H1 (cell line): ENCODE data around the gene SLC13A5.

Experiments
- HDAC6 ChIP-seq: IDR thresholded peaks from one replicate; pipeline ENCODE4 v1.7.1; 2012; ENCODE audit warnings: low read depth, mild to moderate bottlenecking, inconsistent platforms, low read length, moderate library complexity
- JUN ChIP-seq: IDR thresholded peaks from 2 replicates; pipeline ENCODE4 v1.6.1; 2011; ENCODE audit warnings: low read depth, mild to moderate bottlenecking, improper control_type of control experiment, low read length
- RNF2 ChIP-seq: fragments of 200-900, 300-1000 bp; sonication (generic); IDR thresholded peaks from 2 replicates; pipeline ENCODE4 v1.7.1; 2016; ENCODE audit warnings: borderline replicate concordance, low read depth, mild to moderate bottlenecking, antibody characterized with exemption, low read length; ENCODE audit not compliant: poor library complexity, severe bottlenecking; ENCODE audit errors: missing control alignments
- SIRT6 ChIP-seq: IDR thresholded peaks from one replicate; pipeline ENCODE4 v1.7.1; 2012; ENCODE audit warnings: low read length, inconsistent platforms
- TF ChIP-seq, protein P1 (sequence below), 3 experiments: IDR thresholded peaks; 1 replicate in 2 of 3; 2 replicates in 1 of 3; pipeline versions ENCODE4 v1.5.1 to v1.6.1; 2011; ENCODE audit warnings: low read length in 3 of 3, mild to moderate bottlenecking in 3 of 3, inconsistent platforms in 2 of 3, low read depth in 1 of 3, moderate library complexity in 1 of 3; ENCODE audit not compliant: insufficient read depth in 1 of 3; ENCODE audit errors: control extremely low read depth in 1 of 3
- TF ChIP-seq, protein P2 (sequence below): IDR thresholded peaks from 2 replicates; pipeline ENCODE4 v1.6.1; 2011; ENCODE audit warnings: low read length, improper control_type of control experiment
- TF ChIP-seq, protein P3 (sequence below): IDR thresholded peaks from 2 replicates; pipeline ENCODE4 v1.6.1; 2012; ENCODE audit warnings: low read length, inconsistent platforms
- TF ChIP-seq, protein P4 (sequence below): IDR thresholded peaks from 2 replicates; pipeline ENCODE4 v1.6.1; 2012; ENCODE audit warnings: inconsistent platforms

DNA sequence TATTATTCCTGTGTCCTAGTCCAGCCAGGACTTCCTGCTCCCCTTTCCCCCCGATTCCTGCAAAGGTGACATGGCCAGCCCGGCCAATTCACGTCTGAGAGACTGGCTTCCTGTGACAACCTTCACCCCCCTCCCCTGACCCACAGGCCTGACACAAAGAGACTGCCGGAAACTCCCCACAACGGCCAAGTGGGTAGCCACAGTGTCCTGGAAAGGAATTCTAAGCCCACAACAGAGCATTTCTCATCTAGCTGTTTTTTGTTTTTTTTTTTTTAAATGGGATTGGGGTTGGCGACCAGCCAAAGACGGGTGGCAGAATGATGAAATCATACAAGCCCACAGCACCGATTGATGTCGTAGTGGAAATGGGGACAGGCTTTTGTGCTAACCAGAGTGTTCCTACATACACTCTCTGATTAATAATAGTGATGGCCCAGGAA lies 39.9 kb upstream of the SLC13A5 start:
- TF ChIP-seq, protein P1, sequence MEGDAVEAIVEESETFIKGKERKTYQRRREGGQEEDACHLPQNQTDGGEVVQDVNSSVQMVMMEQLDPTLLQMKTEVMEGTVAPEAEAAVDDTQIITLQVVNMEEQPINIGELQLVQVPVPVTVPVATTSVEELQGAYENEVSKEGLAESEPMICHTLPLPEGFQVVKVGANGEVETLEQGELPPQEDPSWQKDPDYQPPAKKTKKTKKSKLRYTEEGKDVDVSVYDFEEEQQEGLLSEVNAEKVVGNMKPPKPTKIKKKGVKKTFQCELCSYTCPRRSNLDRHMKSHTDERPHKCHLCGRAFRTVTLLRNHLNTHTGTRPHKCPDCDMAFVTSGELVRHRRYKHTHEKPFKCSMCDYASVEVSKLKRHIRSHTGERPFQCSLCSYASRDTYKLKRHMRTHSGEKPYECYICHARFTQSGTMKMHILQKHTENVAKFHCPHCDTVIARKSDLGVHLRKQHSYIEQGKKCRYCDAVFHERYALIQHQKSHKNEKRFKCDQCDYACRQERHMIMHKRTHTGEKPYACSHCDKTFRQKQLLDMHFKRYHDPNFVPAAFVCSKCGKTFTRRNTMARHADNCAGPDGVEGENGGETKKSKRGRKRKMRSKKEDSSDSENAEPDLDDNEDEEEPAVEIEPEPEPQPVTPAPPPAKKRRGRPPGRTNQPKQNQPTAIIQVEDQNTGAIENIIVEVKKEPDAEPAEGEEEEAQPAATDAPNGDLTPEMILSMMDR (IDR thresholded peaks at IDR 0.05; ENCODE audit: control extremely low read depth in 1 of 3, insufficient read depth in 1 of 3, low read depth in 1 of 3, low read length in 3 of 3): no peak
- TF ChIP-seq JUN (no peak), HDAC6 (no peak), SIRT6 (no peak), RNF2 (no peak)
- TF ChIP-seq, protein P2, sequence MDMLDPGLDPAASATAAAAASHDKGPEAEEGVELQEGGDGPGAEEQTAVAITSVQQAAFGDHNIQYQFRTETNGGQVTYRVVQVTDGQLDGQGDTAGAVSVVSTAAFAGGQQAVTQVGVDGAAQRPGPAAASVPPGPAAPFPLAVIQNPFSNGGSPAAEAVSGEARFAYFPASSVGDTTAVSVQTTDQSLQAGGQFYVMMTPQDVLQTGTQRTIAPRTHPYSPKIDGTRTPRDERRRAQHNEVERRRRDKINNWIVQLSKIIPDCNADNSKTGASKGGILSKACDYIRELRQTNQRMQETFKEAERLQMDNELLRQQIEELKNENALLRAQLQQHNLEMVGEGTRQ: no peak
- TF ChIP-seq, protein P3, sequence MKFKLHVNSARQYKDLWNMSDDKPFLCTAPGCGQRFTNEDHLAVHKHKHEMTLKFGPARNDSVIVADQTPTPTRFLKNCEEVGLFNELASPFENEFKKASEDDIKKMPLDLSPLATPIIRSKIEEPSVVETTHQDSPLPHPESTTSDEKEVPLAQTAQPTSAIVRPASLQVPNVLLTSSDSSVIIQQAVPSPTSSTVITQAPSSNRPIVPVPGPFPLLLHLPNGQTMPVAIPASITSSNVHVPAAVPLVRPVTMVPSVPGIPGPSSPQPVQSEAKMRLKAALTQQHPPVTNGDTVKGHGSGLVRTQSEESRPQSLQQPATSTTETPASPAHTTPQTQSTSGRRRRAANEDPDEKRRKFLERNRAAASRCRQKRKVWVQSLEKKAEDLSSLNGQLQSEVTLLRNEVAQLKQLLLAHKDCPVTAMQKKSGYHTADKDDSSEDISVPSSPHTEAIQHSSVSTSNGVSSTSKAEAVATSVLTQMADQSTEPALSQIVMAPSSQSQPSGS: no peak
- TF ChIP-seq, protein P4, sequence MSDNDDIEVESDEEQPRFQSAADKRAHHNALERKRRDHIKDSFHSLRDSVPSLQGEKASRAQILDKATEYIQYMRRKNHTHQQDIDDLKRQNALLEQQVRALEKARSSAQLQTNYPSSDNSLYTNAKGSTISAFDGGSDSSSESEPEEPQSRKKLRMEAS: no peak
